ENCODE data around the gene SEPTIN8. TPM values are rescaled to one million over a fixed set of nuclear protein-coding genes. Genes with fewer than 3 reads are reported as not detected.
A peak's percentile ranks its signal among the peaks of the same experiment; 100 is the strongest.
"Not testable (repeated sequence)": the region's sequence is repeated elsewhere in the genome, so short reads cannot be mapped to it uniquely, and the experiment has no call there.

The SEPTIN8 gene
- total RNA-seq, 1 donor from 2014 or later = 62.7 TPM

GRCh38 chr5:132808866-132809265 is 31.8 kb upstream of the SEPTIN8 start:
- TF ChIP-seq CTCF (conservative IDR thresholded peaks at IDR 0.05) = no peak
- Mint-ChIP-seq H3K27me3 (peaks cover 52% of the 10 kb centered on the region), H3K36me3 (no peaks in the 10 kb centered on the region), H3K27ac (no peak overlapping the region), H3K4me3 (peak overlapping the region; percentile 31), H3K4me1 (ENCODE audit: unreplicated experiment) (peaks cover 14% of the 10 kb centered on the region), H3K9me3 (no peaks in the 10 kb centered on the region)
- DNase-seq (ENCODE audit: extremely low spot score, unreplicated experiment) = no peak

- Mint-ChIP-seq H3K9me3 (no peaks in the 10 kb centered on the region), H3K27me3 (peaks cover 54% of the 10 kb centered on the region), H3K36me3 (no peaks in the 10 kb centered on the region), H3K27ac (no peak overlapping the region), H3K4me1 (ENCODE audit: unreplicated experiment) (peaks cover 14% of the 10 kb centered on the region), H3K4me3 (peak overlapping the region; percentile 31)
- no peak for DNase-seq (ENCODE audit: extremely low spot score, unreplicated experiment)
- TF ChIP-seq CTCF (conservative IDR thresholded peaks at IDR 0.05) = no peak
Measured at GRCh38 chr5:132808448-132808847, 31.4 kb upstream of the SEPTIN8 start.

GRCh38 chr5:132807163-132807838 is 30.3 kb upstream of the SEPTIN8 start:
- no peak for DNase-seq (ENCODE audit: extremely low spot score, unreplicated experiment)
- Mint-ChIP-seq H3K4me3 (peak overlapping the region; percentile 30), H3K27ac (peak overlapping the region; percentile 76), H3K36me3 (no peaks in the 10 kb centered on the region), H3K4me1 (ENCODE audit: unreplicated experiment) (peaks cover 14% of the 10 kb centered on the region), H3K27me3 (peaks cover 48% of the 10 kb centered on the region), H3K9me3 (no peaks in the 10 kb centered on the region)
- TF ChIP-seq CTCF (conservative IDR thresholded peaks at IDR 0.05) = peak; percentile 66

- not testable (repeated sequence) for DNase-seq (ENCODE audit: extremely low spot score, unreplicated experiment); H3K4me3 Mint-ChIP-seq; H3K36me3 Mint-ChIP-seq; H3K9me3 Mint-ChIP-seq; H3K27ac Mint-ChIP-seq
- Mint-ChIP-seq H3K27me3 (peaks cover 43% of the 10 kb centered on the region), H3K4me1 (ENCODE audit: unreplicated experiment) (peaks cover 14% of the 10 kb centered on the region)
Measured at GRCh38 chr5:132806804-132807162, 29.7 kb upstream of the SEPTIN8 start.

GRCh38 chr5:132805872-132806271 is 28.8 kb upstream of the SEPTIN8 start:
- not testable (repeated sequence) for H3K4me3 Mint-ChIP-seq; H3K36me3 Mint-ChIP-seq; H3K9me3 Mint-ChIP-seq; H3K27ac Mint-ChIP-seq; DNase-seq (ENCODE audit: extremely low spot score, unreplicated experiment)
- H3K27me3 Mint-ChIP-seq = peaks cover 34% of the 10 kb centered on the region
- H3K4me1 Mint-ChIP-seq (ENCODE audit: unreplicated experiment) = peaks cover 14% of the 10 kb centered on the region

GRCh38 chr5:132804219-132804618 is 27.2 kb upstream of the SEPTIN8 start:
- H3K4me3 Mint-ChIP-seq; DNase-seq (ENCODE audit: extremely low spot score, unreplicated experiment); H3K9me3 Mint-ChIP-seq; H3K36me3 Mint-ChIP-seq; H3K27ac Mint-ChIP-seq: not testable (repeated sequence)
- Mint-ChIP-seq H3K4me1 (ENCODE audit: unreplicated experiment) (peaks cover 17% of the 10 kb centered on the region), H3K27me3 (peaks cover 20% of the 10 kb centered on the region)

GRCh38 chr5:132802685-132803066 is 25.6 kb upstream of the SEPTIN8 start:
- not testable (repeated sequence) for DNase-seq (ENCODE audit: extremely low spot score, unreplicated experiment); H3K9me3 Mint-ChIP-seq; H3K36me3 Mint-ChIP-seq; H3K4me3 Mint-ChIP-seq; H3K27ac Mint-ChIP-seq; H3K4me1 Mint-ChIP-seq (ENCODE audit: unreplicated experiment)
- peaks cover 12% of the 10 kb centered on the region for H3K27me3 Mint-ChIP-seq
